ENCODE results near the gene CCSER1. TPM values are rescaled to one million over a fixed set of nuclear protein-coding genes. Genes with fewer than 3 reads are reported as not detected.

CCSER1 gene
- total RNA-seq, 1 donor from 2014 or later = 18.1 TPM

GRCh38 chr4:90960840-90961239 is 833.6 kb downstream of the CCSER1 start:
- no peak for DNase-seq (ENCODE audit: extremely low spot score, unreplicated experiment)
- peaks cover 9% of the 10 kb centered on the region for H3K4me1 Mint-ChIP-seq (ENCODE audit: unreplicated experiment)
- H3K27me3 Mint-ChIP-seq = no peaks in the 10 kb centered on the region
- H3K9me3 Mint-ChIP-seq = peaks cover 5% of the 10 kb centered on the region
- no peak overlapping the region for H3K4me3 Mint-ChIP-seq
- H3K27ac Mint-ChIP-seq = no peak overlapping the region
- TF ChIP-seq CTCF (conservative IDR thresholded peaks at IDR 0.05) = no peak
- no peaks in the 10 kb centered on the region for H3K36me3 Mint-ChIP-seq

- no peaks in the 10 kb centered on the region for H3K36me3 Mint-ChIP-seq
- H3K4me1 Mint-ChIP-seq (ENCODE audit: unreplicated experiment) = no peaks in the 10 kb centered on the region
- H3K4me3 Mint-ChIP-seq = no peak overlapping the region
- no peak for DNase-seq (ENCODE audit: extremely low spot score, unreplicated experiment)
- no peak overlapping the region for H3K27ac Mint-ChIP-seq
- H3K27me3 Mint-ChIP-seq = no peaks in the 10 kb centered on the region
- TF ChIP-seq CTCF (conservative IDR thresholded peaks at IDR 0.05) = no peak
- no peaks in the 10 kb centered on the region for H3K9me3 Mint-ChIP-seq
These were observed 842.8 kb downstream of the CCSER1 start for GRCh38 chr4:90970021-90970420.

- Mint-ChIP-seq H3K4me3 (no peak overlapping the region), H3K9me3 (no peaks in the 10 kb centered on the region), H3K27ac (no peak overlapping the region), H3K36me3 (no peaks in the 10 kb centered on the region), H3K27me3 (no peaks in the 10 kb centered on the region), H3K4me1 (ENCODE audit: unreplicated experiment) (peaks cover 1% of the 10 kb centered on the region)
- no peak for TF ChIP-seq CTCF (conservative IDR thresholded peaks at IDR 0.05)
- DNase-seq (ENCODE audit: extremely low spot score, unreplicated experiment) = no peak
These were observed 850.5 kb downstream of the CCSER1 start for GRCh38 chr4:90977726-90978125.

GRCh38 chr4:90979556-90979955 is 852.4 kb downstream of the CCSER1 start:
- H3K27ac Mint-ChIP-seq = no peak overlapping the region
- no peak for DNase-seq (ENCODE audit: extremely low spot score, unreplicated experiment)
- no peaks in the 10 kb centered on the region for H3K36me3 Mint-ChIP-seq
- H3K4me1 Mint-ChIP-seq (ENCODE audit: unreplicated experiment) = peaks cover 4% of the 10 kb centered on the region
- no peak overlapping the region for H3K4me3 Mint-ChIP-seq
- H3K9me3 Mint-ChIP-seq = no peaks in the 10 kb centered on the region
- TF ChIP-seq CTCF (conservative IDR thresholded peaks at IDR 0.05) = no peak
- H3K27me3 Mint-ChIP-seq = no peaks in the 10 kb centered on the region

- no peak for DNase-seq (ENCODE audit: extremely low spot score, unreplicated experiment)
- peaks cover 3% of the 10 kb centered on the region for H3K36me3 Mint-ChIP-seq
- H3K27ac Mint-ChIP-seq = no peak overlapping the region
- no peak overlapping the region for H3K4me3 Mint-ChIP-seq
- peaks cover 4% of the 10 kb centered on the region for H3K4me1 Mint-ChIP-seq (ENCODE audit: unreplicated experiment)
- no peaks in the 10 kb centered on the region for H3K9me3 Mint-ChIP-seq
- TF ChIP-seq CTCF (conservative IDR thresholded peaks at IDR 0.05) = no peak
- H3K27me3 Mint-ChIP-seq = no peaks in the 10 kb centered on the region
These were observed 855.6 kb downstream of the CCSER1 start for GRCh38 chr4:90982813-90983212.

GRCh38 chr4:90990284-90990683 is 863.1 kb downstream of the CCSER1 start:
- no peak for DNase-seq (ENCODE audit: extremely low spot score, unreplicated experiment)
- Mint-ChIP-seq H3K4me1 (ENCODE audit: unreplicated experiment) (no peaks in the 10 kb centered on the region), H3K27ac (no peak overlapping the region), H3K9me3 (no peaks in the 10 kb centered on the region), H3K36me3 (peaks cover 3% of the 10 kb centered on the region), H3K27me3 (no peaks in the 10 kb centered on the region), H3K4me3 (no peak overlapping the region)
- TF ChIP-seq CTCF (conservative IDR thresholded peaks at IDR 0.05) = no peak
